ENCODE measurements around the gene COL24A1.
"Not testable (repeated sequence)": the region's sequence is repeated elsewhere in the genome, so short reads cannot be mapped to it uniquely, and the experiment has no call there.

COL24A1 gene

DNA sequence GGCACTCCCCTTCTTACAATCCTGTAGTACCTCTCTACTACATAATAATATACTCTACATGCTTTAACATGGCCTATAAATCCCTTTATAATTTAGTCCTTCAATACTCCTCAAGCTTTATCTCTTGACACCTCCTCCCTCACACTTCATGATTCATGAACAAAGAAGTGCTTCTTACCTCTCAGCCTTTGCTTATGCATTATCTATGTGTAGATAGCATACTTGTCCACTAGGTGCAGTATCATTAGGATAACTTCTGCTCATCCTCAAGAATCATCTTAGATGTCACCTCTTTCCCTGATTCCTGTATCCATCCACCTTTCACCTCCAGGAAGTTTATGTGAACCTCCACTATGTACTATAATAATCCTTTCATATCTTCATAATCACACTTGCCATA lies 74.4 kb downstream of the COL24A1 start:
- no peak for DNase-seq (ENCODE audit: low read depth in 2 of 2)

DNA sequence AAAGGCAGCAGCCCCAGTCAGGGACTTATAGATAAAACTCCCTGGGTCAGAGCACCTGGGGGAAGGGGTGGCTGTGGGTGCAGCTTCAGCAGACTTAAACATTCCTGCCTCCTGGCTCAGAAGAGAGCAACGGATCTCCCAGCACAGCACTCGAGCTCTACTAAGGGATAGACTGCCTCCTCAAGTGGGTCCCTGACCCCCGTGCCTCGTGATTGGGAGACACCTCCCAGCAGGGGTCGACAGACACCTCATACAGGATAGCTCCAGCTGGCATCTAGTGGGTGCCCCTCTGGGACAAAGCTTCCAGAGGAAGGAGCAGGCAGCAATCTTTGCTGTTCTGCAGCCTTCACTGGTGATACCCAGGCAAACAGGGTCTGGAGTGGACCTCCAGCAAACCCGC lies 84.1 kb downstream of the COL24A1 start:
- not testable (repeated sequence) for DNase-seq (ENCODE audit: low read depth in 2 of 2)

DNA sequence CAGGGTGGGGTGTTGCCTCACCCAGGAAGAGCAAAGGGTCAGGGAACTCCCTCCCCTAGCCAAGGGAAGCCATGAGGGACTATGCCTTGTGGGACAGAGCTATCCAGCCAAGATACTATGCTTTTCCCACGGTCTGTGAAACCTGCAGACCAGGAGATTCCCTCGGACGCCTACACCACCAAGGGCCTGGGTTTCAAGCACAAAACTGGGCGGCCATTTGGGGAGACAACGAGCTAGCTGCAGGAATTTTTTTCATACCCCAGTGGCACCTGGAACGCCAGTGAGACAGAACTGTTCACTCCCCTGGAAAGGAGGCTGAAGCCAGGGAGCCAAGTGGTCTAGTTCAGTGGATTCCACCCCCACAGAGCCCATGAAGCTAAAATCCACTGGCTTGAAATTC lies 84.7 kb downstream of the COL24A1 start:
- not testable (repeated sequence) for DNase-seq (ENCODE audit: low read depth in 2 of 2)

DNA sequence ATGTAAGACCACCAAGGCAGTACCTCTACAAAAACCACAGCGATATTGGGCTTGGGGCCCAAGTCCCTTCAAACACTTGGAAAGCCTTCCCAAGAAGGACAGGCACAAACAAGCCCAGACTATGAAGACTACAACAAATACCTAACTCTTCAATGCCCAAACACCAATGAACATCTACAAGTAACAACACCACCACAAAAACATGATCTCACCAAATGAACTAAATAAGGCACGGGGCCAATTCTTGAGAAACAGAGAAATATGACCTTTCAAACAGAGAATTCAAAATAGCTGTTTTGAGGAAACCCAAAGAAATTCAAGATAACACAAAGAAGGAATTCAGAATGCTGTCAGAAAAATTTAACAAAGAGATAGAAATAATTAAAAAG lies 86.8 kb downstream of the COL24A1 start:
- peak; percentile 34 to 36 for DNase-seq (ENCODE audit: low read depth in 2 of 2)

DNA sequence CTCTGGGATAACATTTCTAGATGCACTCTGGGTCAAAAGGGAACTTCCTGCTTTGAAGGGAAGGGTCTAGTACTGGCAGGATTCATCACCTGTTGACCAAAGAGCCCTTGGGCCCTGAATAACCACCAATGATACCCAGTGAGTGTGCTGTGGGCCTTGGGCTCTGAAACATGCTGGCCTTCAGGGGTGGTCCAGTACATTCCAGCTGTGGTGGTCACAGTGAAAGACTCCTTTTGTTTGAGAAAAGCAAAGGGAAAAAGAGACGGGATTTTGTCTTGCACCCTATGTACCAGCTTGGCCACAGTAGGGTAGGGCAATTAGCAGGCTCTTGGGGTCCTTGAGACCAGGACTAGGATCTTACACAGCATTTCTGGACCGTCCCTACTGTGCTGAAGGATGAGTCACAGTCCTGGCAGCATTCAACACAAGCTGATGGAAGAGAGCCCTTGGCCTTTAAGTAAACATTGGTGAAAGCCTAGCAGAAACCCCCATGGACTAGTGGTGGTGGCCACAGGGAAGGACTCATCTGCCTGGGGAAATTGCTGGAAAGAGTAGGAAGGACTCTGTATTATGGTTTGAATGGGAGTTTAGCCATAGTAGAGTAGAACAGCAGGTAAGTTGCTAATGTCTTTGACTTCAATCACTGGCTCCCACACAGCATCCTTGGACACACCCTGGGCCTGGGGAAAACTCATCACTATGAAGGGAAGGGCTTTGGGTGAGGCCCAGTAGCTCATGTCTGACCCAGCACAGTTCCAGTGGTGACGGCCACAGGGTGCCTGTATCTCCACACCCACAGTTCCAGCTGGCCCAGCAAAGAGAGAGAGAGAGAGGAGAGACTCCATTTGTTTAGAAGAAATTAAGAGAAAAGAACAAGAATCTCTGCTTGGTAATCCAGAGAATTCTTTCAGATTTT lies 87.5 kb downstream of the COL24A1 start:
- DNase-seq (ENCODE audit: low read depth in 2 of 2): no peak

DNA sequence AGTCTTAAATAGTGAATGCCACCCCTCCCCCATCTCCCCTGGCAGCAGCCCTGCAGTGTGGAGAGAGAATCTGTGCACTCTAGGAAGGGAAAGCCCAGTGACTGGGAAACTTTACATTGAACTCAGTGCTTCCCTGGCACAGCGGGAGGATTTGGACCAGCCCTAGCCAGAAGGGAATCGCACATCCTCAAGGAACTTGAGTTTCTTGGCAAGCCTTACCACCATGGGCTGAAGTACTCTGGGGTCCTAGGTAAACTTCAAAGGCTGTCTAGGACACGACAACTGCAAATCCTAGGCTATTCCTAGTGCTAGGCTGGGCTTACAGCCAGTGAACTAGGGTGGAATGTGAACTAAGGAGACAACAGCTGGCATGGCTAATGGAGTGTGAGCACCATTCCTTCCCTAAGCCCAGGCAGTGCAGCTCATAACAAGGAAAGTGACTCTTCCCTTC lies 88.3 kb downstream of the COL24A1 start:
- no peak for DNase-seq (ENCODE audit: low read depth in 2 of 2)

DNA sequence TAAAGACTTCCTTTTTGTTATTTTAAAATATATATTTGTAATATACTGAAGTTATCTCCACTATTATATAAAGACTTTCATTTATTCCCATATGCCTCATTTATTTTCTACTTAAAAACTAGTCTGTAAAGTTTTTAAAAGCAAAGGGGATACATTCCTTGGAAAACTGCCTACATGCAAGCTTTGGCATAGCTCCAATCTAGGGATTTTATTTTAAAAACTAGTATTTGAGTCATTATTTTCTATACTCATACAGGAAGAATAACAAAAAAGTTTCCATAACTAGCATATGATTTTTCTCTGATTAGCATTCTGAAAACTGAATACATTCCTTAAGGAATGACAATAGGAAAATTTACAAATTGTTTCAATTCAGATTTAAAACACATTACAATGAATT lies 88.9 kb downstream of the COL24A1 start:
- DNase-seq (ENCODE audit: low read depth in 2 of 2): peak; percentile 34 to 37

DNA sequence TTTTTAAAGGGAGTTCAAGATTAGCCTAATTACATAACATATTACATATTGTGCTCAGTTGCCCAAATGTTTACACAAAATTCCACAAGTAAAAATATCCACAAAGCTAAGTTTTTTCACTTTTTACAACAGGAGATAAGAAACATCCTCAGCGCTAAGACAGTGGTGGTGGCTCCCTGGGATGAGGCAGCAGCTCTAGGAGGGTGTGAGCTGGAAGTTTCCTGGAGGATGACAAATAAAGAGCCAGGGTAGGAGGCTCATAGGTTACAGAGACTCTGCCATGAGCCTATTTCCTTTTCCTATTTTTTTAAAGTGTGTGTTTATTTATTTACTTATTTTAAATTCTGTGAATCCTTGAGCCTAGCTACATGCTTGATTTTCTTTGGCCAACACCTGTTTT lies 91.7 kb downstream of the COL24A1 start:
- DNase-seq (ENCODE audit: low read depth in 2 of 2): no peak

DNA sequence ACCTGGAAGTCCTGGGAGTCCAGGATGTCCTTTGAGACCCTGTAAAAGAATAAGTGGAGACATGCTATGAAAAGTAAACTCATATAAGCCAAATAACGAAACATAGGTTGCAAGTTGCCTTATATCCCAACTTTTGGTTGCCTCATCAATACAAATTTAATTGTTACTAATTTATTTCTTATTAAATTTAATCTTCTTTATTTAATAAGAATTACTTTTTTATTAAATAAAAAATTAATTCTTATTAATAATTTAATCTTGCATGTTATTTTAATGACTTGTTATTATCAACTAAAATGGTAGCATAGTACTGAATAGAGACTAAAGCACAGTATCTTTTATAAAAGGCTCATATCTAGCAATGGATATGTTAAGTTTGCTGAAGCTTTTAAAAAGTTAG lies 92.9 kb downstream of the COL24A1 start:
- DNase-seq (ENCODE audit: low read depth in 2 of 2): no peak

DNA sequence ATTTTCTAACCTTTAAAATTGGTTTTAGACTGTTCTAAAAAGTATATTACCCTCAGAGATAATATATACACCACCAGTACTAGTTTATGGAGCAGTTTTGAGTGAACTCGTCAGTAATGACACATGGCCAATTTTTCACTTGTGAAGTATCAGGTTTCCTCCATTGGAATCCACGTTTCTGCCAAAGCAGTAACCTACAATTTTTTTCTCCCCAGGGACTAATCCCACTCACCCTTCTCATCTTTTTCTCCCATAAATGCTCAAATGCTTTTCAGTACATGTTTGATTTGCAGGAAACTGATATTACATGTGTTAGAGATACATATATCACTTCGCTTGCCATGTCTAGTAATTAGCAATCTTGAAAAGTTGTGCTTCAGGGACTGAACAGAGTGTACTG lies 94.1 kb downstream of the COL24A1 start:
- DNase-seq (ENCODE audit: low read depth in 2 of 2): peak; percentile 48 to 53

DNA sequence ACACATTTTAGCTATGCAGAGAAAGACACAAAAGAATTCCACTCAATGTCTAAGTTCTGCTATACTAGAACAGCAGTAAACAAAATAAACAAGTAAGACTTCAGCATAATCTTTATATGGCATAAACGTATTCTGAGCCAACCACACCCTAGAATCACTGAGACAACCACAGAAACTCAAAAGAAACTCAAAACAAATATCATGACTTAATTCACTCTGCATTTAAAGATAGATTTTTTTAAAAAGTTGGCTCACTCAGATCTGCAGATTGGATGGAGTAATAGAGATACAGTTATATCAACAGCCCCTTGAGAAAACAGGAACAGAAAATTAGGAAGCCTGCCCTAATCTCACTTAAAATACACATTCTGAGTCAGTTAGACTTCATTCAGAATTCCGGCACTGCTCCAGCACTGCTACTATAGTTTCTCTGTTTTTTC lies 95.0 kb downstream of the COL24A1 start:
- DNase-seq (ENCODE audit: low read depth in 2 of 2): no peak

DNA sequence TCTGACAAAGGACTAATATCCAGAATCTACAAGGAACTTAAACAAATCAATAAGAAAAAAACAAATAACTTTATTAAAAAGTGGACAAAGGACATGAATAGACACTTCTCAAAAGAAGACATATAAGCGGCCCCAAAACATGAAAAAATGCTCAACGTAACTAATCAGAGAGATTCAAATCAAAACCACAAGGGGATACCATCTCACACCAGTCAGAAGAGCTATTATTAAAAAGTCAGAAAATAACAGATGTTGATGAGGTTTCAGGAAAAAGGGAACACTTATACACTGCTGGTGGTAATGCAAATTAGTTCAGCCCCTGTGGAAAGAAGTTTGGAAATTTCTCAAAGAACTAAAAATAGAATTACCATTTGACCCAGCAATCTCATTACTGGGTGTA lies 102.2 kb downstream of the COL24A1 start:
- no peak for DNase-seq (ENCODE audit: low read depth in 2 of 2)

DNA sequence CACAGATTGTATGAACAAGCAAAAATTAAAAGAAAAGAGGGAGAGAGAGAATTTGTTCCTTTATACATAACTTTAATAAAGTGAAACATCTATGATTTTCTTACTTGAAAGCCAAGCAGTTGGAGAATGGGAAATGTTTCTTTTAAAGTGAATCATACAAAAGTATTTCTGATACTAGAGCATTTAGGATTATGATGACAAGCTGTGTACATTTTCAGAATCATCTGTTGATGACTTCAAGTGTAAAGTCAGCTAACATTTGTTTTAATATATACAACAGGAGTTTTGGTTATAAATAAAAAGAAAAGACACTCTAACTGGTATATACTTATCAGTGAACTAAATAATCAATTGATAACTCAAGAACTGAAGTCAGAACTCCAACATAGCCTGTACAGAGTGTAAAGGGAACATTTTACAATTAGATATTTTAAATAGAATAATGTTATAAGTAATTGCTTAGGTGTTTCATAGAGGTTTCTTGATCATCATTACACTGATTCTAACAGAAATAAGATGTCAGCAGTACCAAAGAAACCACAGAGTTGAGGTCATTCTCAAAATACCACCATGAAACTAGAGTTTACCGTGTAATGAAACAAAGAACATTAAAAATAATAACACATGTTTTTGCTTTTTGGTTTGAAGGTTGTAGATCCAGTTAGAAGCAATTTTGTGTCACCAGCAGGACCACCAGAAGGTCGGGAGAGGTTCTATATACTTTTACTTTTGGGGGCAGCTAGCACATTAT lies 103.4 kb downstream of the COL24A1 start:
- DNase-seq (ENCODE audit: low read depth in 2 of 2): no peak

DNA sequence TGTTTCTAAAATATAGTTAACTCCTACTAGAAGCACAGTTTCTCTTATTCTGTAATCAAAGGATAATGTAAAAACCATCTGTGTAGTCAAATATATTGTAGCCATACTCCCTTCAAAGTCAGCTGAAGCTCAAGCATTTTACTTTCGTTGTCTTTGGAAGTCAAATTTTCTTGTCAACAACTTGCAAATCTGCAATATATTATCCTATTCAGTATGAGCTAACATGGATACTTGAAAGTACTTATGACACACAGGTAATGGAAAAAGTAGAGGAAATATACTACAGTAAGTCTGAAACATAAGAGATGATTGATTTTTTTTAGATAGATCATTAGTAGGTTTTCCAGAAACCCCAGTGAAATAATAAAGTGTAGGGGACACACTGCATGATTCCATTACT lies 121.5 kb downstream of the COL24A1 start:
- no peak for DNase-seq (ENCODE audit: low read depth in 2 of 2)

DNA sequence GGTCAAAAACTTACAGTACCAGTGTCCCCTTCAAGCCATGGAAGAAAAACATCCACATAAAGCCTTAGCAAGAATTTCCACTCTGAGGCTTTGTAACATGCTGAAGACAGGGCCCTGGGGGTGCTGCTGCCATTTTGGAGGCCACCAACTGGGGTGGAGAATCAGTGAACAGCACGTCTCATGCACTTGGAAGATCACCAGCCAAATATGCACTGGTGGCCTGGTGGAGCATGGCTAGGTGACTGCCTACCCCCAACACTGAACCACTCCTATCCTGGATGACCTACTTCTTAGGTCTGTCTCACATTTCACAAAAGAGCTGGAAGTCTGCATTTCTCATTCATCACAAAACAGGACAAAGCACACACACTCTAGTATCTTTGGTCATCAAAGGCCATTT lies 126.4 kb downstream of the COL24A1 start:
- no peak for DNase-seq (ENCODE audit: low read depth in 2 of 2)

DNA sequence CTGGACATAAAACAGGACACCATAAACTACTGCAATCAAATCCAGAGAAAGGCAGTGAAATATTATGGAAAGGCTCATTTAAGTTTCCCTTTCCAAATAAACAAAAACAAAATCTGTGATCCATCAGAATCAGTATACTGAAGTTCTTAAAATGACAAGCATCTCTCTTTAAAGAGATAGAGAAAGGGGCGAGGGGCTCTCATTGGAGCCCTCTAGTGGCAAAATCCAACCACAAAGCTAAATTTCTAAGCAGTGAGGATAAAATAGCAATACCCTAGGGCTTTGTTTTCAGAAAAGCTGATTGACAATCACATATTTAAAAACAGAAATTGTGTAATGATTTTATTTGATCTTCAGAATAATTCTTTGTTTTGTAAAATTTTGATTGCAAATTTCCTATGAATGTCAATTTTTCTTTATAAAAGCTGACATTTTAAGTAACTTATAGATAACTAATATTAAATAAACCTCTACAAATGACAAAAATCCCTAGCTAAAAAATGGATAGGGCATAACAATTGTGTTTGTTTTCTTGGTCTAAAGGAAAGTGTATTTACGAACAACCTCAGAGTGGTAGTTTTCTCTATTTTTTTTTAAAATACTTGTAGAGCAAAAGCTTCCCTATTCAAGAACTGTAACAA lies 138.2 kb downstream of the COL24A1 start:
- peak; percentile 14 to 20 for DNase-seq (ENCODE audit: low read depth in 2 of 2)

DNA sequence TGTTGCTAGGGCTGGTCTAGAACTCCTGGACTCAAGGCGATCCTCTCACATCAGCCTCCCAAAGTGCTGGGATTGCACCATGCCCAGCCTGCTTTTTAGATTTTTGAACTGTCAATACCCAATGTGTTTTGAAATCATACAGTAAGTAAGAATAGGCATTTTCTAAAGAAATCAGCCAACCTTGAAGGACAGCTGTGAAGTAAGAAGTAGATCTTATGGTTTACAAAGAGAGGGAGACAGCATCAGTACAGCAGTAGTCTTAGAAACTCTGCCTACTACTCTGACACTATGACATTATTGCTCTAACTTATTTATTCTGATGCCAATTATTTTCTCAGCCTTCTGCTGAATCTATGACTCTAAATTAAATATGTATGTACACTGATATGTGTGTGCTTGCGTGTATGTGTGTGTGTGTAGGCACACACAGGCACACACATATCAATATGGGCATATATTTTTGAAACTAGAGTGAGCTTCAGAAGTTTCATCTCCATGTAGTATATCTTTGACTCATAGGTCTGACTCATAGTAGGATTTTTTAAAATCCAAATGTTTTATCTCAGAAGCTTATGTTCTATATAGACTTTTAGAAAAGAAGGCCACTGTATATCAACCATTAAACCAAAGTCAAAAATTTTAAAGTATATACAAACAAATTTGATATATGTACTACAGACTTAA lies 140.4 kb downstream of the COL24A1 start:
- no peak for DNase-seq (ENCODE audit: low read depth in 2 of 2)

DNA sequence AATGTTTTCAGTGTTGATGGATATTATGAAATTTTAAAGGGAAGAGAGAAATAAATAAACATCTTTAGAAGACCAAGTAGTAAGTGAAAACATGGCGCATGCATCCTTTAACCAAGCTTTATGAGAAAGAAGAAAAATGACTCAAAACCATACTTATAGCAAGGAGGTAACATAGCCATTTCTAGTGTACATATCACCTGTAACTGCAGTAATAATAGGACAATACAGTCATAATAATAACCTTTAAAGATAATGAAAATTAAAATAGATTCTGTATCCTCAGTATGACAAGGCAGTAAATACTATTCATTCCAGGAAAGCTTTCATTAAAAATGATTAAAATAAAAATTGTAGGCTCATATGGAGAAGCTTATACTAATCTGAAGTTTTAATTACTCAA lies 141.2 kb downstream of the COL24A1 start:
- no peak for DNase-seq (ENCODE audit: low read depth in 2 of 2)

DNA sequence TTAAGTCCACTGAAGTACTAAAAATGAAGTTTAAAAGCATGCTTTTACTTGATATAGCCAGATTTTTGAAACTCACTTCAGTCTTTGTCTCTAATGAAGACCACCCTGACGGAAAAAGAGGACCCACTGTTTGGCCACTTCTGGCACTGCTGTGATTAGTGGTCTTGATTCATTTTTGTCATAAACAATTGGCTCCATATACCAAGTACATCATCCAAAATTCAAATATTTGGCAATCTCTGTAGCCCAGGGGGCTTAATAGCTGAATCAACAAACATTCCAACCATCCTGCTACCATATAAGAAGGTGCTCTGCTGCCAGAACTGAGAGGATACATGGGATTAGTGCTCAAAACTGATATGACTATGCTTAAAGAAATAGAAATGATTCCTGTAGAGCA lies 156.0 kb downstream of the COL24A1 start:
- no peak for DNase-seq (ENCODE audit: low read depth in 2 of 2)

DNA sequence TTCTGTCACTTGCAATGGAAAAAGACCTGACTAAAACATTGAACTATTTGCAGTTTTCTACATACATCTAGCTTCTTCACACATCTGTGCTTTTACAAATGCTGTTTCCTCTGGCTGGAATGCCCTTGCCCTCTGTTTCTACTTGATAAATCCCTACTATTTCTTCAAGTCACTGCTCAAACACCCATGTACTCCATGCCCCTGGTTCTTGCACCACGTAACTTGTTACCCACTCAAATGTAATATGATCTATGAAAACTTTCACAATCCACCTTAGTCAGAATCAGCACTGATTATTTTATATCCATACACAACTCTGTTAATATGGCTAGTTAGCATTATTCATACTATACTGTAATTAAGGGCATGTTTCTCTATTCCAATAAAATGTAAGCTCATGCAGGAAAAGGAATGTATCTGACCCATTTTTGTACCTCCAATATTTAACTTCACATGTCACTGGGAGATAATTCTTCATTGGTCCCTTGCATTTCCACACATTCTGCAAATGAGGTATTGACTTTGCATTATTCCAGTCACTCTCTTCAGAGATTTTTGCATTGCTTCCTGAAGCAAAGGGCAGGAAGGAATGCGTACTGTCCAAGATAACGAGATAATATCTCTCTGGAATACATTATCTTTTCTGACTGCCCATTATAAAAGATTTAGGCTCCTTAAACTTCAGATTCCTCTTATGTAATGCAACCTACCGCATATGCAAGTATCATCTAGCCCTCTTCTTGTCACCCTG lies 158.3 kb downstream of the COL24A1 start:
- DNase-seq (ENCODE audit: low read depth in 2 of 2): no peak

DNA sequence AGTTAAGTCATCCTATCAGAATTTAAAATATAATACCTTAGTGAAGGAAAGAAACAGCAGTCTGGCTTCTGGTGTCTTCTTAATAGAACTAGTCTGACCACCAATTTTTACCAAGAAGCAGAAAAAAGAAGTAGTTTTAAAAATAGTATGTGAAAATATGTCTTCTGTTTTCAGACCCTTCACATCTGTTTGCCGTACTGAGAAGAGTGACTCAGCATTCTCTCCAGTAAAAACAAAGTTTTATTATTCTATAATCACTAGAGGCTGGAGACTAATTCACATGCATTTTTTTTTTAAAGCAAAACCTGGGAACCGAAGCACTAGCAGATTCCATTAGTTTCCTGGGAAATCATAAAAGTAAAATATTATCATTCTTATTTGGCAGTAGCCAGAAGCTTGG lies 163.8 kb downstream of the COL24A1 start:
- peak; percentile 78 to 81 for DNase-seq (ENCODE audit: low read depth in 2 of 2)
